HT-29 (cell line): ENCODE data around the gene SEC24D. TPM values are rescaled to one million over a fixed set of nuclear protein-coding genes. Genes with fewer than 3 reads are reported as not detected.
"Not testable (repeated sequence)": the region's sequence is repeated elsewhere in the genome, so short reads cannot be mapped to it uniquely, and the experiment has no call there.

ENCODE experiments used
- DNase-seq: peaks from one replicate; pipeline ENCODE4 v3.0.0-alpha.2; 2015; ENCODE audit warnings: low spot score
- total RNA-seq: library from RNA; depleted of rRNA; stranded (reverse); fragments of >200 nt; shearing (Covaris generic); gene quantifications from 2 replicates; pipeline ENCODE4 v1.2.3, GENCODE V29; 2014; rRNA removed

Gene SEC24D, protein sequence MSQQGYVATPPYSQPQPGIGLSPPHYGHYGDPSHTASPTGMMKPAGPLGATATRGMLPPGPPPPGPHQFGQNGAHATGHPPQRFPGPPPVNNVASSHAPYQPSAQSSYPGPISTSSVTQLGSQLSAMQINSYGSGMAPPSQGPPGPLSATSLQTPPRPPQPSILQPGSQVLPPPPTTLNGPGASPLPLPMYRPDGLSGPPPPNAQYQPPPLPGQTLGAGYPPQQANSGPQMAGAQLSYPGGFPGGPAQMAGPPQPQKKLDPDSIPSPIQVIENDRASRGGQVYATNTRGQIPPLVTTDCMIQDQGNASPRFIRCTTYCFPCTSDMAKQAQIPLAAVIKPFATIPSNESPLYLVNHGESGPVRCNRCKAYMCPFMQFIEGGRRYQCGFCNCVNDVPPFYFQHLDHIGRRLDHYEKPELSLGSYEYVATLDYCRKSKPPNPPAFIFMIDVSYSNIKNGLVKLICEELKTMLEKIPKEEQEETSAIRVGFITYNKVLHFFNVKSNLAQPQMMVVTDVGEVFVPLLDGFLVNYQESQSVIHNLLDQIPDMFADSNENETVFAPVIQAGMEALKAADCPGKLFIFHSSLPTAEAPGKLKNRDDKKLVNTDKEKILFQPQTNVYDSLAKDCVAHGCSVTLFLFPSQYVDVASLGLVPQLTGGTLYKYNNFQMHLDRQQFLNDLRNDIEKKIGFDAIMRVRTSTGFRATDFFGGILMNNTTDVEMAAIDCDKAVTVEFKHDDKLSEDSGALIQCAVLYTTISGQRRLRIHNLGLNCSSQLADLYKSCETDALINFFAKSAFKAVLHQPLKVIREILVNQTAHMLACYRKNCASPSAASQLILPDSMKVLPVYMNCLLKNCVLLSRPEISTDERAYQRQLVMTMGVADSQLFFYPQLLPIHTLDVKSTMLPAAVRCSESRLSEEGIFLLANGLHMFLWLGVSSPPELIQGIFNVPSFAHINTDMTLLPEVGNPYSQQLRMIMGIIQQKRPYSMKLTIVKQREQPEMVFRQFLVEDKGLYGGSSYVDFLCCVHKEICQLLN
- 18.0 and 18.8 TPM in 2 replicates for total RNA-seq

DNA sequence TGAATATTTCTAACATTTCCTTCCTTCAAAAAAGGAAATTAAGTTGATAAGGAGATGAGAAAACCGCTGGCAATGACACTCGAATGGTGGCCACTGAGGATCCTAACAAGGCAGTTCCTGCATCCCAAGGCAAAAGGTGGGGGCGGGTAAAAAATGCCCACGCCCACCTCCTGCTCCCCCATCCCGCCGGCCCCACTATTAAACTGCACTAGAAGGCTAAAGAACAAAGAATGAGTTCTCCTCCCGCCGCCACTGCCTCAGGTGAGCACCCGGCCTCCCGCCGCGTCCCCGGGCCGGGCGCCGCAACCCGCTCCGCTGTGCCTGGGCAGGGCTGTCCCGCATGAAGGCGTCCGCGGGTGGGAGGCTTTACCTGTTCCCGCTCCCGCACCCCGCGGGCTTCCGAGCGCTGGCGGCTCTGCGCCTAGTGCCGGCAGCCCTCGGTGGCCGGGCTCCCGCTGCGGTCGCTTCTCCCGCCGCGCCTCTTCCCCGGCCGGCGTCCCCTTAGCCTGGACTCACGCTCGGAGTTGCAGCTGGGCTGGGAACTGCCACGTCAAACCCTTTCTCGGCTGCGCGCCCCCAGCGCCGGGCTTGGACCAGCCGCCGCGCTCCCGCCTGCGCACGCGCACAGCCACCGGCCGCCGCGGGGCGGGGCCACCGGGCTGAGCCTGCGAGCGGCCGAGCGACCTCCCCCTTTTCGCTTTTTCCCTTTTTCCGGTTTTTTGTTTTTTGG is at the start of gene SEC24D:
TSS of gene SEC24D (minus strand) at position 556 of the 730 bp plus-strand sequence. CDS start 2,430 bp downstream, outside the sequence.
- DNase-seq = peak; percentile 84

DNA sequence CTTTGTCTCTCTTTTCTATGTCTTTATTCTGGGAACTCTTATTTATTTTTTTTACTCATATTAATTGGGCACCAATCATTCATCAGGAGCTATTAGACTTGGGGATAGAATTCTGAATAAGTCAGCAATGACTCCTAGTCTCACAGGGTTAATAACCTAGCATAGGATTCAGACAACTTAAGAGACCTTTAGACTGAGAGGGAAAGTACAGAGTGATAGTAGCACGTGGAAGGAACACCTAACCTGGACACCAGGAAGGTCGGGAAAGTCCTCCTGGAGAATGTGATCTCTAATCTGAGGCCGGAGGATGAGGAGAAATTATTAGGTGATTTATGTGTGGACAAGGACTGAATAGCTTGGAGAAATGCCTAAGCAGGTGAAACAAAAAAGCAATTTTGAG is 48.8 kb upstream of the SEC24D start:
- DNase-seq = no peak

- DNase-seq = no peak
These were observed 47.9 kb upstream of the SEC24D start for GRCh38 chr4:118883861-118884260.

- DNase-seq = no peak
These were observed 45.7 kb upstream of the SEC24D start for GRCh38 chr4:118881512-118882146.

DNA sequence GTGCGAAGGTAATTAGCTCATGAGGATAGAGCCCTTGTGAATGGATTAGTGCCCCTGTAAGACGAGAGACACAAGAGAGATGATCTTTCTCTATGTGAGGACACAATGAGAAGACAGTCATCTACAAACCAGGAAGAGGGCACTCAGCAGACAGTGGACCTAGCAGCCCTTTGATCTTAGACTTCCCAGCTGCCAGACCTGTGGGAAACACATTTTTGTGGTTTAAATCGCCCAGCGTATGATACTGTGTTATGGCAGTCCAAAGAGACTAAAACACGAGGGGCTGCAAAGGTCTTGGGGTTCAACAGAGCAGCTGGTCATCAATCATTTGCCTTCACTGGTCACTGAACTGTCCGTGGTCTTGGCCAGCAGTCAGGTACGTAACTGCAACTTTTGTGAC is 43.5 kb upstream of the SEC24D start:
- no peak for DNase-seq

GRCh38 chr4:118878507-118878906 is 42.6 kb upstream of the SEC24D start:
- DNase-seq = not testable (repeated sequence)

DNA sequence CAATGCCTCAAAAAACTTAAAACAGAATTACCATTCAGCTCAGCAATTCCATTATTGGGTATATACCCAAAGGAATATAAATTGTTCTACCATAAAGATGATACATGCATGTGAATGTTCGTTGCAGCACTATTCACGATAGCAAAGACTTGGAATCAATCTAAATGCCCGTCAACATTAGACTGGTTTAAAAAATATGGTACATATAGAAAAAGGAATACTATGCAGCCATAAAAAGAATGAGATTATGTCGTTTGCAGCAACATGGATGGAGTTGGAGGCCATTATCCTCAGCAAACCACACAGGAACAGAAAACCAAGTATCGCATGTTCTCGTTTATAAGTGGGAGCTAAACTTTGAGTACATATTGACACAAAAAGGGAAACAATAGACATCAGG is 41.9 kb upstream of the SEC24D start:
- no peak for DNase-seq

GRCh38 chr4:118872181-118872580 is 36.3 kb upstream of the SEC24D start:
- no peak for DNase-seq

- no peak for DNase-seq
These were observed 33.9 kb upstream of the SEC24D start for GRCh38 chr4:118869808-118870342.

DNA sequence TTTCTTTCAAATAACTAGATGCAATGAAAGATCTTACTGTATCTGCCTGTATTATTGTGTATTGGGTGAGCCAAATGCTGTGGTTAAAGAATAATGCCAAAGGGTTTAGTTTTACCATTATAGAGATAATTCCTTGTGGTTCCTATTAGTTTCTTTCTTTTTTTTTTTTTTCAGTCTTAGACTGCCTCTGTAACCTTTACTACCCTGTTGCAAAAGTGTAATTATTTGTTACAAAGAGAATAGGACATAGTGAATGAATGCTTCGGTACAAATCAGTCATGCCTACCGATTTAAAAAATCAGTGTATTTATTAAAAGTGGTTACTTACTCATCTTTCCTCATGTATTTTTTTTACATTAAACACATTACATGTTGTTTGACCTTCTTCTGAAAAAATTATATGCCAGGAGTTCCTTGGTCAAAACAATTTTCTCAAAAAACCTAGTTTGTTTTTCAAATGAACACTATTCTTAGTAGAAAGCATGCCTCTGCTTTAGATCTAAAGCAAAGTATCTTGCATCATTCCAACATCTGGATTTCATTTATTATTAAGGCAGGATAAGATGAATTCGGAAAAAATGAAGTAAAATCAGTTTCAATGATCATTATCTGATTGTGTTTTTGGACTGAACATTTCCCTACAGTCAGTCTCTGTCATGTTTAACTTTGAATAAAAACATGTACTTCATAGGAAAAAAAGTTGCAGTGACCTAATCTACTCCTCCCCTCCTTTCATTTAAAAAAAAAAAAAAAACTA is 31.6 kb upstream of the SEC24D start:
- no peak for DNase-seq

- no peak for DNase-seq
These were observed 30.5 kb upstream of the SEC24D start for GRCh38 chr4:118866442-118866841.

- DNase-seq = peak; percentile 67
These were observed 29.3 kb upstream of the SEC24D start for GRCh38 chr4:118865091-118865708.

- no peak for DNase-seq
These were observed 22.9 kb upstream of the SEC24D start for GRCh38 chr4:118858779-118859178.

- DNase-seq = no peak
These were observed 21.8 kb upstream of the SEC24D start for GRCh38 chr4:118857760-118858159.

- peak; percentile 7 for DNase-seq
These were observed 14.7 kb upstream of the SEC24D start for GRCh38 chr4:118850488-118851173.

DNA sequence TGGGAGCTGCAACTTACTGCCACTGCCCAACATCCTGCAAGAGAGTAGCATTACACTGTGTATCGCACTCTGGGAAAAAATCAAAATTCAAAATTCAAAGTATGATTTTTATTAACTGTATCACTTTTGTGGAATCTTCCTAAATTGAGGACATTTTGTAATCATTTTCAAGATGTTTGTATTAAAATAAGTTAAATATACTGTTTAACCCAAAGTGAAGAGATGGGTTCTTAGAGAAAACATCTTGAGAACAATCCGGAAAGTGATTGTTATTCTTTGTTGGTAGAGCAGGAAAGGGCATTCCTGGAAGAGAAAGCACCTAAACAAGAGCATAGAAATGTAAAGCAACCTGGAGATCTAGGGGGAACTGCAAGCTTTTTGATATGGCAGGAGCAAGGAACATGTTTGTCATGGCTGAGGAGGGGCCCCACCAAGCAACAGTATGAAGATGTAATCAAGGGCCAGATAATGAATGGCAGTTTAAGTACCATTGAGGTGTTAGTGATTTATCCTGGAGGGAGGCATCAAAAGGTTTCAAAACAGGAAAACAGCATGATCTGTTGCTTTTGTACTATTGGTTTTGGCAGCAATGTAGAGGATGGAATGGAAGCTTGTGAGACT is 14.1 kb upstream of the SEC24D start:
- DNase-seq = no peak

DNA sequence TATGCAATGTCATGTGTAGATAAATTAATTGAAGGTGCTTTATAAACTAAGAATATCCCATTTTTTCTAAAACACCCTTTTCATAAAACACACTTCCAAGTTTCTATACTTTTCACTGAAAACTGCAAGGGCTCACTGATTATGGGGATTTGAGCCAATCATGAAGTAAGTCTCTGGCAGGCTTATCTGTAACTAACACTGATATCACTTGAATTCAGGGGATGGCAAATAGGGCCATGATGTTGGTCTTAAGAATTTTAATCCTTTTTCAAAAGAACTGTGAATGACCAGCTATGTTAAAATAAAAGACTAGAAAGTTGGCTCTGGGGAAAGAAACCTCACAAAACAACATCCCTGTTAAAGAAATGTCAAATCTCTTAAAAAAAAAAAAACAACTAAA is 13.0 kb upstream of the SEC24D start:
- DNase-seq = no peak

DNA sequence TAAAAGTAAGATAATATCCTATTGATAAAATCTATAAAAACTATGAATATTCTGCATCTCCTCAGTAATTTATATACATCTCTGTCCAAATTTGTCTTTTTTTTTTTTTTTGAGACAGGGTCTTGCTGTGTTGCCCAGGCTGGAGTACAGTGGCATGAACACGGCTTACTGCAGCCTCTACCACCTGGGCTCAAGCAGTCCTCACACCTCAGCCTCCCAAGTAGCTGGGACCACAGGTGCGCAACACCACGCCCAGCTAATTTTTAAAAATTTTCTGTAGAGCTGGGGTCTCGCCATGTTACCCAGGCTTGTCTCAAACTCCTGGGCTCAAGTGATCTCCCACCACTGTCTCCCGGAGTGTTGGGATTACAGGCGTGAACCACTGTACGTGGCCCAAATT is 12.3 kb upstream of the SEC24D start:
- no peak for DNase-seq
